HG02981 (cell line): ENCODE measurements around the gene LDAH.
"Not testable (repeated sequence)": the region's sequence is repeated elsewhere in the genome, so short reads cannot be mapped to it uniquely, and the experiment has no call there.

Experiments
- ATAC-seq: cut with Tn5 transposase; IDR thresholded peaks from one replicate; pipeline ENCODE4 v1.9.1; 2021; ENCODE audit warnings: mild to moderate bottlenecking, moderate library complexity; ENCODE audit not compliant: unreplicated experiment

Gene LDAH

DNA sequence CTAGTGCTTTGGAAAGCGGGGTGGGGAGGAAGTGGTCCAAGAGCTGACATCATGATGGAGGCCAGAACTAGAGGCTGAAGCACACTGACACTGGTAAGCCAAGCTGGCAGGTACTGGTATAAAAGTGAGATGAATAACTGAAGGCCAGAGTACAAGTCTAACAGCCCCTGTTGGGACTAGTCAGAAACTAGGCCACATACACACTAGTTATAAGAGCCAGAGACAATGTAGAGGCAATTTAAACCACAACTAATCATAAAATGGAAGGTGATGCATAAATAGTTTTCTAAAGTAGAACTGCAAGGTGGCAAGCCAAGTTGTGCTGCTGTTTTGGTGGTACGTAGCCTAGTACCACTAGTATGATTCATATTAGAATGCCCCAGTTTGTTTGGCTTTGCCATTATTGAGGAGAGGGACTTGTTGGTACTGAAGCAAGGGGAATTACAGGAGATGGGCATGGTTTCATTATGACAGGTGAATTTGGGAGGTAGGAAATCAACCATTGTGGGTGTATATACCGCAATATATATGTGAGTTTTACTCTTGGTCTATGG lies 98.3 kb downstream of the LDAH start:
- ATAC-seq: no peak

DNA sequence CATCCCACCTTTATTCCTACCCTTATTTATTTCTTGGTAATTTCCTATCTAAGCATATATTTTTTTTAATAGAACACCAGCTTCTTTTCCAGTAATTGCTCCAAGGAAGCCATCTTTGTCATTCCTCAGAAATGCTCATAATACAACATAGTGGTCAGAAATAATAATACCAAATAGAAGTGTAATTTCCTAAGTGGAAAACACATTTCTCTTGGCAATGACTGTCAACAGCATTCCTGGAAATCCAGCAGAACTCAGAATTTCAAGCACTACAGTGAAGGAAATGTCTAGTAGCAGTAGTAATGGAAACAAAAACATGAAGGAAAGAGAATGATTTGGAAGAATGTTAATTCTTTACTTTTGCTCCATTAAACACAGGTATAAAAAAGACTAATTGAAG lies 99.4 kb downstream of the LDAH start:
- ATAC-seq: no peak

GRCh38 chr2:20722592-20723240 lies 100.2 kb downstream of the LDAH start:
- ATAC-seq: no peak

DNA sequence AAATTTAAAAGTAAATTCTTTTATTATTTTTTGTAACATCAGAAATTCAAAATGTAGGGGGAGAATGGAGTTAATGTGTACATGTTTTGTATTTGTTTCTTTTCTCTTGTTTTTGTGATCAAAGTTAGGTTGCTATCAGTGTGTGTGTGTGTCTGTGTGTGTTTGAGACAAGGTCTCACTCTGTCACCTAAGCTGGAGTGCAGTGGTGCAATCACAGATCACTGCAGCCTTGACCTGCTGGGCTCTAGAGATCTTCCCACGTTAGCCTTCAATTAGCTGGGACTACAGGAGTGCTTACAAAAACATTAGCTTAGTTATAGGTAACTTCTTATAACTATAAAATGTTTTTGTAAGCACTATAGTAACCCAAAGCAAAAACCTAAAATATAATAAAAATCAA lies 105.3 kb downstream of the LDAH start:
- no peak for ATAC-seq

- ATAC-seq: not testable (repeated sequence)
Measured at GRCh38 chr2:20716164-20716563, 106.7 kb downstream of the LDAH start.

DNA sequence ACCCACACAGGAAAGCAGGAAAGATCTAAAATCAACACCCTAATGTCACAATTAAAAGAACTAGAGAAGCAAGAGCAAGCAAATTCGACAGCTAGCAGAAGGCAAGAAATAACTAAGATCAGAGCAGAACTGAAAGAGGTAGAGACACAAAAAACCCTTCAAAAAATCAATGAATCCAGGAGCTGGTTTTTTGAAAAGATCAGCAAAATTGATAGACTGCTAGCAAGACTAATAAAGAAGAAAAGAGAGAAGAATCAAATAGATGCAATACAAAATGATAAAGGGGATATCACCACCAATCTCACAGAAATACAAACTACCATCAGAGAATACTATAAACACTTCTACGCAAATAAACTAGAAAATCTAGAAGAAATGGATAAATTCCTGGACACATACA lies 108.5 kb downstream of the LDAH start:
- ATAC-seq: not testable (repeated sequence)

DNA sequence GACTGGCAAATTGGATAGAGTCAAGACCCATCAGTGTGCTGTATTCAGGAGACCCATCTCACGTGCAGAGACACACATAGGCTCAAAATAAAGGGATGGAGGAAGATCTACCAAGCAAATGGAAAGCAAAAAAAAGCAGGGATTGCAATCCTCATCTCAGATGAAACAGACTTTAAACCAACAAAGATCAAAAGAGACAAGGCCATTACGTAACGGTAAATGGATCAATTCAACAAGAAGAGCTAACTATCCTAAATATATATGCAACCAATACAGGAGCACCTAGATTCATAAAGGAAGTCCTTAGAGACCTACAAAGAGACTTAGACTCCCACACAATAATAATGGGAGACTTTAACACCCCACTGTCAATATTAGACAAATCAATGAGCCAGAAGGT lies 109.3 kb downstream of the LDAH start:
- not testable (repeated sequence) for ATAC-seq

DNA sequence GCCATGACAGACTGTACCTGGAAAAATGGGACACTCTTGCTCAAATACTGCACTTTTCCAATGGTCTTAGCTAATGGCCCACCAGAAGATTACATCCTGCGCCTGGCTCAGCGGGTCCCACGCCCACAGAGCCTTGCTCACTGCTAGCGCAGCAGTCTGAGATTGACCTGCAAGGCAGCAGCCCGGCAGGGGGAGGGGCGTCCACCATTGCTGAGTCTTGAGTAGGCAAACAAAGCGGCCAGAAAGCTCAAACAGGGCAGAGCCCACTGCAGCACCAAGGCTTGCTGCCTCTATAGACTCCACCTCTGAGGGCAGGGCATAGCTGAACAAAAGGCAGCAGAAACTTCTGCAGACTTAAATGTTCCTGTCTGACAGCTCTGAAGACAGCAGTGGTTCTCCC lies 111.3 kb downstream of the LDAH start:
- not testable (repeated sequence) for ATAC-seq

- no peak for ATAC-seq
Measured at GRCh38 chr2:20707601-20708000, 115.3 kb downstream of the LDAH start.

GRCh38 chr2:20706786-20707185 lies 116.1 kb downstream of the LDAH start:
- ATAC-seq: no peak

GRCh38 chr2:20706217-20706616 lies 116.7 kb downstream of the LDAH start:
- no peak for ATAC-seq

GRCh38 chr2:20704886-20705285 lies 118.0 kb downstream of the LDAH start:
- no peak for ATAC-seq

DNA sequence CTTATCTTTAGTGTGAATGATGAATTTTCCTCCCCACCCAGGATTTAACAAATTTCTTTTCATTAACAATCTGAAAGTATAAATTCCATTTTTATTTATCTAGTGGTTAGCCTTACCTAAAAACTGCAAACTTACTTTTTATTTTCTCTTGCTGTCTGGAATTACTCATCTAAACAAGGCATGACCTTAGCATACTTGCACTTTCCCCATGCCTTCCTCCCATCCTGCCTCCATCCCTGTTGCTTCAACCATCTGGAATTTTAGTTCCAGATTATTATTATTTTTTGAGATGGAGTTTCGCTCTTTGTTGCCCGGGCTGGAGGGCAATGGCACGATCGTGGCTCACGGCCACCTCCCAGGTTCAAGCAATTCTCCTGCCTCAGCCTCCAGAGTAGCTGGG lies 120.3 kb downstream of the LDAH start:
- ATAC-seq: no peak

- ATAC-seq: peak; percentile 39
Measured at GRCh38 chr2:20698916-20699613, 123.8 kb downstream of the LDAH start.

DNA sequence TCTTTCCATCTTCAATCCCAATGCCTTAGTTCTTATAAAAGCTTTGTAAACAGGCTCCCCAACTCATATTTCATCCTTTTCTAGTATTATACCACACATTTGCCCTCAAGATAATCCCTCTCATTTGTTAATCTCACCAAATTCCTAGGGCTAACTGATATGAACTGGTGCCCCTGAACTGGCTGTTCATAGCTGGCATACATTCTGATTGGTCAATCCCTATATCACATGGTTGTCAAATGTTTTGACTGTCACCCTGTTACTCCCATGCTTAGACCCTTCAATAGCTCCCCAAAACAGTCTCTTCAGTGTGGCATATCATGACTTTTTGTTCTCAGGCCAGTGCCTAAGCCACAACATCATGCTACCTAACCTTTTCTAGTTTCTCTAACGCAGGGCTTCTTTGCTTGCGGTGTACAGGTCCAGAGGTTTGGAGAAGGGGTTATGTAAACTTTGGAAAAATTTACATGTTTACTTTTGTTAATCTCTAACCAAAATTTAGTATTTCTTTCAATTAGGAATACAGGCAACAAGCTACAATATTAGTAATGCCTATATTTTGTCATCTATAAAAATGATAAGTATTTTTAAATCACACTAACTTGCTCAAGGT lies 125.5 kb downstream of the LDAH start:
- ATAC-seq: no peak

GRCh38 chr2:20696366-20696765 lies 126.5 kb downstream of the LDAH start:
- no peak for ATAC-seq

DNA sequence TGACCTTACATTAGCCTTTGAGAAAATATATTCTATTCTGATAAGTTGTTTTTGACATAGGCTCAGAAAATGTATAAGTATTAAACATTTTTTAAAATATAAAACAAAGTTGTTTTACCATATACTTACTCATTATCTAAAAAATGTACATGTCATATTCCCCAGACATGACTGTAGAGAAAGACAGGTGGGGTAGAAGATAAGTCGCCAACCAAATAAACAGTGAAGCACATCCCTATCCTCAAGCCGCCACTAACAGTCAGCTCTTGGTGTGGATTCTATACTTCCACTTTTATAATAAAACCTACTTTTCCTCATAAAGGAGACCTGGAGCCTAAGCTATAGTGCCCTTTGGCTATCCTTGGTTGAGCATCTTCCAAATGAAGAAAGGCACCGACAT lies 129.6 kb downstream of the LDAH start:
- no peak for ATAC-seq

- ATAC-seq: no peak
Measured at GRCh38 chr2:20692081-20692480, 130.8 kb downstream of the LDAH start.

- ATAC-seq: no peak
Measured at GRCh38 chr2:20691076-20691734, 131.7 kb downstream of the LDAH start.

- ATAC-seq: no peak
Measured at GRCh38 chr2:20689428-20690264, 133.3 kb downstream of the LDAH start.
